Endothelial cell of umbilical vein (primary cell): Measurements from ENCODE around the gene SLC4A5.

Source experiments
- CTCF ChIP-seq, 2 donors: IDR thresholded peaks; 1 replicate in 1 of 2; 2 replicates in 1 of 2; pipeline ENCODE4 v1.5.1; 2011; ENCODE audit warnings: low read length in 2 of 2, mild to moderate bottlenecking in 2 of 2, moderate library complexity in 2 of 2, control low read depth in 1 of 2, inconsistent platforms in 1 of 2, low read depth in 1 of 2; ENCODE audit not compliant: insufficient read depth in 1 of 2; ENCODE audit errors: extremely low read depth in 1 of 2
- EZH2 ChIP-seq: IDR thresholded peaks from 2 replicates; pipeline ENCODE4 v1.6.1; 2012; ENCODE audit warnings: borderline replicate concordance, low read depth, mild to moderate bottlenecking, moderate library complexity, low read length, inconsistent platforms; ENCODE audit not compliant: severe bottlenecking
- FOS ChIP-seq: IDR thresholded peaks from 2 replicates; pipeline ENCODE4 v1.6.1; 2011; ENCODE audit warnings: mild to moderate bottlenecking, low read length, moderate library complexity, borderline replicate concordance; ENCODE audit not compliant: insufficient read depth
- GATA2 ChIP-seq: IDR thresholded peaks from 2 replicates; pipeline ENCODE4 v1.7.0; 2011; ENCODE audit warnings: low read depth, mild to moderate bottlenecking, moderate library complexity, mixed read lengths, low read length; ENCODE audit not compliant: insufficient read length, insufficient read depth
- JUN ChIP-seq: IDR thresholded peaks from 2 replicates; pipeline ENCODE4 v1.6.1; 2011; ENCODE audit warnings: borderline replicate concordance, low read depth; ENCODE audit not compliant: insufficient read length, insufficient read depth
- MAX ChIP-seq: IDR thresholded peaks from 2 replicates; pipeline ENCODE4 v1.6.1; 2011; ENCODE audit not compliant: insufficient read depth, insufficient read length
- MYC ChIP-seq: IDR thresholded peaks from one replicate; pipeline ENCODE4 v1.6.1; 2011; ENCODE audit warnings: mild to moderate bottlenecking, low read depth, low read length
- POLR2A ChIP-seq: IDR thresholded peaks from 2 replicates; pipeline ENCODE4 v1.6.1; 2012; ENCODE audit warnings: low read depth, mild to moderate bottlenecking, control low read depth, low read length
- POLR2AphosphoS5 ChIP-seq: IDR thresholded peaks from 2 replicates; pipeline ENCODE4 v1.6.1; 2012; ENCODE audit warnings: low read depth, mild to moderate bottlenecking, control low read depth, low read length, moderate library complexity; ENCODE audit not compliant: insufficient read depth

GRCh38 chr2:74312913-74313312, 30.3 kb downstream of the SLC4A5 start:
- no peak for TF ChIP-seq CTCF (IDR thresholded peaks at IDR 0.05; ENCODE audit: extremely low read depth in 1 of 2, insufficient read depth in 1 of 2, low read depth in 1 of 2, low read length in 2 of 2)
- no peak for TF ChIP-seq POLR2A
- TF ChIP-seq EZH2, result no peak
- no peak for TF ChIP-seq MAX
- TF ChIP-seq POLR2AphosphoS5, result no peak
- no peak for TF ChIP-seq FOS
- no peak for TF ChIP-seq GATA2
- no peak for TF ChIP-seq MYC
- TF ChIP-seq JUN, result no peak
